GM19035 (cell line): ENCODE measurements around the gene NPAS1.
"Not testable (repeated sequence)": the region's sequence is repeated elsewhere in the genome, so short reads cannot be mapped to it uniquely, and the experiment has no call there.

Experiments
- ATAC-seq: cut with Tn5 transposase; IDR thresholded peaks from one replicate; pipeline ENCODE4 v1.9.1; 2021; ENCODE audit not compliant: unreplicated experiment

The NPAS1 gene

GRCh38 chr19:46988614-46989230 lies 30.9 kb upstream of the NPAS1 start:
- no peak for ATAC-seq

GRCh38 chr19:46990991-46991676 lies 28.5 kb upstream of the NPAS1 start:
- ATAC-seq = no peak

- ATAC-seq = no peak
Measured at GRCh38 chr19:46992699-46993535, 26.7 kb upstream of the NPAS1 start.

GRCh38 chr19:46993622-46994021 lies 26.0 kb upstream of the NPAS1 start:
- ATAC-seq = no peak

- no peak for ATAC-seq
Measured at GRCh38 chr19:46994141-46994686, 25.4 kb upstream of the NPAS1 start.

- ATAC-seq = no peak
Measured at GRCh38 chr19:46995492-46995891, 24.1 kb upstream of the NPAS1 start.

GRCh38 chr19:46998445-46999125 lies 21.1 kb upstream of the NPAS1 start:
- no peak for ATAC-seq

- ATAC-seq = no peak
Measured at GRCh38 chr19:46999377-46999776, 20.3 kb upstream of the NPAS1 start.

- ATAC-seq = no peak
Measured at GRCh38 chr19:46999878-47000277, 19.8 kb upstream of the NPAS1 start.

GRCh38 chr19:47000373-47000772 lies 19.3 kb upstream of the NPAS1 start:
- no peak for ATAC-seq

- no peak for ATAC-seq
Measured at GRCh38 chr19:47001584-47001983, 18.1 kb upstream of the NPAS1 start.

- no peak for ATAC-seq
Measured at GRCh38 chr19:47002106-47002766, 17.4 kb upstream of the NPAS1 start.

GRCh38 chr19:47002853-47003610 lies 16.6 kb upstream of the NPAS1 start:
- ATAC-seq = no peak

GRCh38 chr19:47003611-47004465 lies 15.8 kb upstream of the NPAS1 start:
- ATAC-seq = no peak

- ATAC-seq = no peak
Measured at GRCh38 chr19:47005164-47005641, 14.4 kb upstream of the NPAS1 start.

GRCh38 chr19:47005873-47006272 lies 13.8 kb upstream of the NPAS1 start:
- no peak for ATAC-seq

- no peak for ATAC-seq
Measured at GRCh38 chr19:47006496-47006895, 13.1 kb upstream of the NPAS1 start.

GRCh38 chr19:47010549-47010948 lies 9.1 kb upstream of the NPAS1 start:
- ATAC-seq = not testable (repeated sequence)

GRCh38 chr19:47012617-47013016 lies 7.0 kb upstream of the NPAS1 start:
- ATAC-seq = no peak
